CD14-positive monocyte (primary cell): ENCODE measurements around the gene ZNF695. TPM values are rescaled to one million over a fixed set of nuclear protein-coding genes. Genes with fewer than 3 reads are reported as not detected.
"Not testable (repeated sequence)": the region's sequence is repeated elsewhere in the genome, so short reads cannot be mapped to it uniquely, and the experiment has no call there.

Experiments
- DNase-seq, 3 donors: peaks; one replicate each; pipeline ENCODE4 v3.0.0-alpha.2; 2011 to 2022
- H2AFZ ChIP-seq: 2 replicates; pipeline ENCODE4 v1.6.0; 2012; ENCODE audit warnings: mild to moderate bottlenecking, low read depth, low read length, inconsistent platforms; ENCODE audit not compliant: insufficient read depth, poor library complexity, severe bottlenecking
- H3K27ac ChIP-seq, 2 donors: 1 replicate in 1 of 2; 2 replicates in 1 of 2; pipeline ENCODE4 v1.5.1; 2012 to 2013; ENCODE audit warnings: low read length in 2 of 2, control low read depth in 1 of 2, inconsistent platforms in 1 of 2, low read depth in 1 of 2, mild to moderate bottlenecking in 1 of 2
- H3K27me3 ChIP-seq, 2 donors: one replicate each; pipeline versions ENCODE4 v1.6.0 to v1.6.1; 2011 to 2013; ENCODE audit warnings: low read length in 2 of 2; ENCODE audit not compliant: control insufficient read depth in 2 of 2, insufficient read depth in 2 of 2
- H3K36me3 ChIP-seq, 2 donors: replicated peaks in 1 of 2; 1 replicate in 1 of 2; 2 replicates in 1 of 2; pipeline versions ENCODE4 v1.5.1 to v1.6.1; 2012 to 2013; ENCODE audit warnings: low read length in 2 of 2, control low read depth in 1 of 2, inconsistent platforms in 1 of 2, mild to moderate bottlenecking in 1 of 2; ENCODE audit not compliant: insufficient read depth in 2 of 2, control insufficient read depth in 1 of 2
- H3K4me1 ChIP-seq, 2 donors: 1 replicate in 1 of 2; 2 replicates in 1 of 2; pipeline versions ENCODE4 v1.5.1 to v1.6.1; 2012 to 2013; ENCODE audit warnings: low read length in 2 of 2, control low read depth in 1 of 2, inconsistent platforms in 1 of 2, mild to moderate bottlenecking in 1 of 2, moderate library complexity in 1 of 2; ENCODE audit not compliant: insufficient read depth in 2 of 2, control insufficient read depth in 1 of 2
- H3K4me2 ChIP-seq: replicated peaks from 2 replicates; pipeline ENCODE3; 2012; ENCODE audit warnings: low read length, moderate library complexity, mild to moderate bottlenecking; ENCODE audit not compliant: poor library complexity, severe bottlenecking; ENCODE audit errors: extremely low read depth
- H3K4me3 ChIP-seq, 3 experiments: fragments of 200-600 bp in 1 of 3; sonication (generic) in 1 of 3; replicated peaks in 1 of 3; 1 replicate in 2 of 3; 2 replicates in 1 of 3; pipeline ENCODE4 v1.5.1; 2011 to 2013; ENCODE audit warnings: low read length in 3 of 3, mild to moderate bottlenecking in 3 of 3, control low read depth in 2 of 3, low read depth in 2 of 3, inconsistent platforms in 1 of 3, moderate library complexity in 1 of 3
- H3K79me2 ChIP-seq: 2 replicates; pipeline ENCODE4 v1.6.0; 2012; ENCODE audit warnings: mild to moderate bottlenecking, control low read depth, inconsistent platforms, low read length, moderate library complexity; ENCODE audit not compliant: insufficient read depth
- H3K9ac ChIP-seq: 2 replicates; pipeline ENCODE4 v1.6.0; 2017; ENCODE audit warnings: low read length, mild to moderate bottlenecking; ENCODE audit not compliant: insufficient read depth, poor library complexity, severe bottlenecking
- H3K9me3 ChIP-seq, 2 donors: replicated peaks in 1 of 2; 1 replicate in 1 of 2; 2 replicates in 1 of 2; pipeline versions ENCODE4 v1.5.1 to v1.6.1; 2012 to 2013; ENCODE audit warnings: low read length in 2 of 2, control low read depth in 1 of 2; ENCODE audit not compliant: control insufficient read depth in 1 of 2, insufficient read depth in 1 of 2
- H4K20me1 ChIP-seq: 2 replicates; pipeline ENCODE4 v1.6.0; 2012; ENCODE audit warnings: mild to moderate bottlenecking, low read length, control low read depth, moderate library complexity; ENCODE audit not compliant: insufficient read depth
- H3K27ac Mint-ChIP-seq, 7 donors: one replicate each; pipeline ENCODE4 v1.8.0; 2020; ENCODE audit warnings: mild to moderate bottlenecking in 7 of 7, mixed read lengths in 7 of 7, moderate library complexity in 6 of 7, inconsistent platforms in 2 of 7
- H3K27me3 Mint-ChIP-seq, 3 donors: one replicate each; pipeline ENCODE4 v1.8.0; 2021 to 2022; ENCODE audit warnings: low read depth in 3 of 3, mild to moderate bottlenecking in 3 of 3, mixed read lengths in 3 of 3, moderate library complexity in 3 of 3, inconsistent platforms in 1 of 3
- H3K36me3 Mint-ChIP-seq, 2 donors: one replicate each; pipeline ENCODE4 v1.8.0; 2020; ENCODE audit warnings: mixed read lengths in 2 of 2, inconsistent platforms in 1 of 2, mild to moderate bottlenecking in 1 of 2
- H3K4me1 Mint-ChIP-seq: one replicate; pipeline ENCODE4 v1.8.0; 2020; ENCODE audit warnings: mild to moderate bottlenecking, mixed read lengths
- H3K4me3 Mint-ChIP-seq, 2 donors: one replicate each; pipeline ENCODE4 v1.8.0; 2020; ENCODE audit warnings: mild to moderate bottlenecking in 2 of 2, mixed read lengths in 2 of 2, moderate library complexity in 1 of 2
- H3K9me3 Mint-ChIP-seq, 7 donors: one replicate each; pipeline ENCODE4 v1.8.0; 2020 to 2022; ENCODE audit warnings: mixed read lengths in 7 of 7, mild to moderate bottlenecking in 6 of 7, moderate library complexity in 6 of 7, inconsistent platforms in 2 of 7
- WGBS: methylation state at CpG from one replicate; pipeline ENCODE4 v1.1.5; 2013; ENCODE audit warnings: missing lambda C conversion rate; ENCODE audit not compliant: insufficient coverage; 5-methylcytosine and 5-hydroxymethylcytosine counted together
- intact Hi-C, 2 donors: fragments of 100-400 bp; cut with micrococcal nuclease; formaldehyde crosslinking; loops; one replicate each; pipeline versions ENCODE4 v1.15.0 to v1.15.1; 2023
- polyA plus RNA-seq, 3 donors: library from polyadenylated mRNA; depleted of rRNA in 1 of 3; unstranded in 2 of 3; stranded (reverse) in 1 of 3; fragments of 300-500 nt in 2 of 3; fragments of >200 nt in 1 of 3; fragmentation: Illumina TruSeq in 2 of 3; gene quantifications; 1 replicate in 2 of 3; 2 replicates in 1 of 3; pipeline ENCODE4 v1.2.3, GENCODE V29; 2012 to 2021
- TF ChIP-seq, protein P1 (sequence below): fragments of 200-600 bp; IDR thresholded peaks from one replicate; pipeline ENCODE4 v1.8.0; 2022; ENCODE audit warnings: antibody characterized with exemption, mild to moderate bottlenecking

Gene ZNF695
- polyA plus RNA-seq, 3 donors: 0.18 TPM; not detected in 2

DNA sequence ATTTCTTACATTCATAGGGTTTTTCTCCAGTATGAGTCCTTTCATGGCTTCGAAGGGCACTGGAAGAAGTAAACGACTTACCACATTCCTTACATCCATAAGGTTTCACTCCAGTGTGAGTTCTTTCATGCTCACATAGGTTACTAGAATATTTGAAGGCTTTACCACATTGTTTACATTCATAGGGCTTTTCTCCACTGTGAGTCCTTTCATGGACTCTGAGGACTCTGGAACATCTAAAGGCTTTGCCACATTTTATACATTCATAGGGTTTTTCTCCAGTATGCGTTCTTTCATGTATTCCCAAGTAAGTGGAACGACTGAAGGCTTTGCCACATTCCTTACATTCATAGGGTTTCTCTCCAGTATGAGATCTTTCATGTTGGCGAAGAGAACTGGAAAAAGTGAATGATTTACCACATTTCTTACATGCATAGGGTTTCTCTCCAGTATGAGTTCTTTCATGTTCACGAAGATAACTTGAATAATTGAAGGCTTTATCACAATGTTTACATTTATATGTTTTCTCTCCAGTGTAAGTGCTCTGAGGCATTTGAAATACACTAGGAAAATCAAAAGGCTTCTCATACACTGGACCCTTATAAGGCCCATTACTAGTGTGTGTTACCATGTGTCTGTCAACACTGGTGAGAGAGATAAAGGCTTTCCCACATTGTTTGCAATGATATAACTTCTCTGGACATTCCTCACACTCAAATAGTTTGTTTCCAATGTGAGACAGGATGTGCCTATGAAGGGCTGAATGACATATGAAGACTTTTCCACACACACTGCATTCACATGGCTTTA is 29.9 kb upstream of the ZNF695 start:
- intact Hi-C loops: no loop called here
- DNase-seq: no peak
- H3K36me3 Mint-ChIP-seq: peaks cover 32 to 46% of the 10 kb centered on the region in 2 donors
- no peaks in the 10 kb centered on the region for H3K27me3 ChIP-seq
- no peak overlapping the region for H2AFZ ChIP-seq
- H3K36me3 ChIP-seq: peaks cover 21 to 50% of the 10 kb centered on the region in 2 donors
- H3K4me3 Mint-ChIP-seq: no peak overlapping the region
- no peaks in the 10 kb centered on the region for H3K79me2 ChIP-seq
- H3K4me3 ChIP-seq: peak overlapping the region in 1 of 3 experiments; percentile 16
- peaks cover 27 to 85% (median 73%) of the 10 kb centered on the region in 7 donors for H3K9me3 Mint-ChIP-seq
- H3K4me2 ChIP-seq: no peak overlapping the region
- TF ChIP-seq, protein P1, sequence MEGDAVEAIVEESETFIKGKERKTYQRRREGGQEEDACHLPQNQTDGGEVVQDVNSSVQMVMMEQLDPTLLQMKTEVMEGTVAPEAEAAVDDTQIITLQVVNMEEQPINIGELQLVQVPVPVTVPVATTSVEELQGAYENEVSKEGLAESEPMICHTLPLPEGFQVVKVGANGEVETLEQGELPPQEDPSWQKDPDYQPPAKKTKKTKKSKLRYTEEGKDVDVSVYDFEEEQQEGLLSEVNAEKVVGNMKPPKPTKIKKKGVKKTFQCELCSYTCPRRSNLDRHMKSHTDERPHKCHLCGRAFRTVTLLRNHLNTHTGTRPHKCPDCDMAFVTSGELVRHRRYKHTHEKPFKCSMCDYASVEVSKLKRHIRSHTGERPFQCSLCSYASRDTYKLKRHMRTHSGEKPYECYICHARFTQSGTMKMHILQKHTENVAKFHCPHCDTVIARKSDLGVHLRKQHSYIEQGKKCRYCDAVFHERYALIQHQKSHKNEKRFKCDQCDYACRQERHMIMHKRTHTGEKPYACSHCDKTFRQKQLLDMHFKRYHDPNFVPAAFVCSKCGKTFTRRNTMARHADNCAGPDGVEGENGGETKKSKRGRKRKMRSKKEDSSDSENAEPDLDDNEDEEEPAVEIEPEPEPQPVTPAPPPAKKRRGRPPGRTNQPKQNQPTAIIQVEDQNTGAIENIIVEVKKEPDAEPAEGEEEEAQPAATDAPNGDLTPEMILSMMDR: no peak
- no peaks in the 10 kb centered on the region for H3K4me1 ChIP-seq
- H3K27me3 Mint-ChIP-seq: no peaks in the 10 kb centered on the region
- peaks cover 46 to 99% of the 10 kb centered on the region in 2 donors for H3K9me3 ChIP-seq
- H3K27ac ChIP-seq: no peak overlapping the region
- H3K27ac Mint-ChIP-seq: no peak overlapping the region
- H4K20me1 ChIP-seq: no peaks in the 10 kb centered on the region
- no peaks in the 10 kb centered on the region for H3K4me1 Mint-ChIP-seq
- no CpG with 5 or more reads among the region's 6 CpGs for WGBS
- H3K9ac ChIP-seq: no peak overlapping the region

DNA sequence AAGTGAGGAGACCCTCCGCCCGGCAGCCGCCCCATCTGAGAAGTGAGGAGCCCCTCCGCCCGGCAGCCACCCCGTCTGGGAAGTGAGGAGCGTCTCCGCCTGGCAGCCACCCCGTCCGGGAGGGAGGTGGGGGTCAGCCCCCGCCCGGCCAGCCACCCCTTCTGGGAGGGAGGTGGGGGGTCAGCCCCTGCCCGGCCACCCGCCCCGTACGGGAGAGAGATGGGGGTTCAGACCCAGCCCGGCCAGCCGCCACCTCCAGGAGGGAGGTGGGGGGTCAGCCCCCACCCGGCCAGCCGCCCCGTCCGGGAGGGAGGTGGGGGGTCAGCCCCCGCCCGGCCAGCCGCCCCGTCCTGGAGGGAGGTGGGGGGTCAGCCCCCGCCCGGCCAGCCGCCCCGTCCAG is 24.4 kb upstream of the ZNF695 start:
- not testable (repeated sequence) for H4K20me1 ChIP-seq
- peaks cover 30 to 85% (median 73%) of the 10 kb centered on the region in 7 donors for H3K9me3 Mint-ChIP-seq

DNA sequence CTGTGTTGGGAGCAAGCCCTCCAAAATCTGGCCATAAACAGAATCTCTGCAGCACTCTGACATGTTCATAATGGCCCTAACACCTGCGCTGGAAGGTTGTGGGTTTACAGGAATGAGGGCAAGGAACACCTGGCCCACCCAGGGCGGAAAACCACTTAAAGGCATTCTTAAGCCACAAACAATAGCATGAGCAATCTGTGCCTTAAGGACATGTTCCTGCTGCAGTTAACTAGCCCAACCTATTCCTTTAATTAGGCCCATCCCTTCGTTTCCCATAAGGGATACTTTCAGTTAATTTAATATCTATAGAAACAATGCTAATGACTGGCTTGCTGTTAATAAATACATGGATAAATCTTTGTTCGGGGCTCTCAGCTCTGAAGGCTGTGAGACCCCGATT is 16.8 kb upstream of the ZNF695 start:
- WGBS: no CpG with 5 or more reads among the region's 5 CpGs

More for the DNA sequence above, 24.4 kb upstream of the ZNF695 start:
- WGBS: no CpG with 5 or more reads among the region's 30 CpGs
- H3K27ac ChIP-seq, H3K9ac ChIP-seq, H3K27ac Mint-ChIP-seq, DNase-seq, intact Hi-C loops, H3K4me2 ChIP-seq, H2AFZ ChIP-seq, H3K79me2 ChIP-seq, H3K27me3 Mint-ChIP-seq, H3K4me3 ChIP-seq, H3K4me1 Mint-ChIP-seq, H3K4me1 ChIP-seq, H3K27me3 ChIP-seq, H3K4me3 Mint-ChIP-seq: not testable (repeated sequence)
- Histone ChIP-seq H3K36me3 (peaks cover 5 to 22% of the 10 kb centered on the region in 2 donors), H3K9me3 (peaks cover 58 to 88% of the 10 kb centered on the region in 2 donors)
- H3K36me3 Mint-ChIP-seq: peaks cover 18 to 23% of the 10 kb centered on the region in 2 donors

More for the DNA sequence above, 16.8 kb upstream of the ZNF695 start:
- H3K9me3 Mint-ChIP-seq: peaks cover 33 to 84% (median 76%) of the 10 kb centered on the region in 7 donors
- H3K27ac Mint-ChIP-seq, H3K9ac ChIP-seq, H3K4me1 Mint-ChIP-seq, H3K4me2 ChIP-seq, H4K20me1 ChIP-seq, H3K27ac ChIP-seq, H3K27me3 Mint-ChIP-seq, H3K4me3 Mint-ChIP-seq, H3K4me1 ChIP-seq, H3K36me3 Mint-ChIP-seq, H2AFZ ChIP-seq, DNase-seq, H3K36me3 ChIP-seq, H3K4me3 ChIP-seq, H3K27me3 ChIP-seq, H3K79me2 ChIP-seq, intact Hi-C loops: not testable (repeated sequence)
- peaks cover 64 to 68% of the 10 kb centered on the region in 2 donors for H3K9me3 ChIP-seq
